Neutrophil (primary cell): Measurements from ENCODE around the gene SLC25A52.
"Not testable (repeated sequence)": the region's sequence is repeated elsewhere in the genome, so short reads cannot be mapped to it uniquely, and the experiment has no call there.

ENCODE experiments used
- H3K27ac ChIP-seq: fragments of 200-600 bp; sonication (generic); 2 replicates; pipeline ENCODE4 v1.5.1; 2016; ENCODE audit warnings: mild to moderate bottlenecking, moderate library complexity
- H3K27me3 ChIP-seq: fragments of 200-600 bp; sonication (generic); 2 replicates; pipeline ENCODE4 v1.6.0; 2016; ENCODE audit warnings: mild to moderate bottlenecking
- H3K36me3 ChIP-seq: fragments of 200-600 bp; sonication (generic); 2 replicates; pipeline ENCODE4 v1.5.1; 2017
- H3K4me1 ChIP-seq, 2 experiments: fragments of 200-600 bp in 1 of 2; sonication (generic) in 1 of 2; 1 replicate in 1 of 2; 2 replicates in 1 of 2; pipeline versions ENCODE4 v1.5.1 to v1.6.1; 2013 to 2016; ENCODE audit warnings: low read depth in 1 of 2, low read length in 1 of 2, mild to moderate bottlenecking in 1 of 2, moderate library complexity in 1 of 2; ENCODE audit not compliant: control insufficient read depth in 1 of 2, insufficient read depth in 1 of 2
- H3K4me3 ChIP-seq, 2 experiments: fragments of 200-600 bp in 1 of 2; sonication (generic) in 1 of 2; 1 replicate in 1 of 2; 2 replicates in 1 of 2; pipeline ENCODE4 v1.5.1; 2013 to 2016; ENCODE audit warnings: low read depth in 1 of 2, low read length in 1 of 2, mild to moderate bottlenecking in 1 of 2, moderate library complexity in 1 of 2
- H3K9me3 ChIP-seq: fragments of 200-600 bp; sonication (generic); 2 replicates; pipeline ENCODE4 v1.5.1; 2016
- TF ChIP-seq, protein P1 (sequence below): fragments of 200-600 bp; sonication (generic); IDR thresholded peaks from 2 replicates; pipeline ENCODE4 v1.5.1; 2016; ENCODE audit warnings: antibody characterized with exemption

SLC25A52 gene

GRCh38 chr18:31740180-31740579 is 20.5 kb downstream of the SLC25A52 start:
- H3K27me3 ChIP-seq = no peaks in the 10 kb centered on the region
- H3K9me3 ChIP-seq = no peaks in the 10 kb centered on the region
- TF ChIP-seq, protein P1, sequence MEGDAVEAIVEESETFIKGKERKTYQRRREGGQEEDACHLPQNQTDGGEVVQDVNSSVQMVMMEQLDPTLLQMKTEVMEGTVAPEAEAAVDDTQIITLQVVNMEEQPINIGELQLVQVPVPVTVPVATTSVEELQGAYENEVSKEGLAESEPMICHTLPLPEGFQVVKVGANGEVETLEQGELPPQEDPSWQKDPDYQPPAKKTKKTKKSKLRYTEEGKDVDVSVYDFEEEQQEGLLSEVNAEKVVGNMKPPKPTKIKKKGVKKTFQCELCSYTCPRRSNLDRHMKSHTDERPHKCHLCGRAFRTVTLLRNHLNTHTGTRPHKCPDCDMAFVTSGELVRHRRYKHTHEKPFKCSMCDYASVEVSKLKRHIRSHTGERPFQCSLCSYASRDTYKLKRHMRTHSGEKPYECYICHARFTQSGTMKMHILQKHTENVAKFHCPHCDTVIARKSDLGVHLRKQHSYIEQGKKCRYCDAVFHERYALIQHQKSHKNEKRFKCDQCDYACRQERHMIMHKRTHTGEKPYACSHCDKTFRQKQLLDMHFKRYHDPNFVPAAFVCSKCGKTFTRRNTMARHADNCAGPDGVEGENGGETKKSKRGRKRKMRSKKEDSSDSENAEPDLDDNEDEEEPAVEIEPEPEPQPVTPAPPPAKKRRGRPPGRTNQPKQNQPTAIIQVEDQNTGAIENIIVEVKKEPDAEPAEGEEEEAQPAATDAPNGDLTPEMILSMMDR = no peak
- H3K27ac ChIP-seq = no peak overlapping the region
- H3K36me3 ChIP-seq = no peaks in the 10 kb centered on the region
- no peaks in the 10 kb centered on the region for H3K4me1 ChIP-seq
- no peak overlapping the region for H3K4me3 ChIP-seq

- Histone ChIP-seq H3K27me3 (no peaks in the 10 kb centered on the region), H3K4me3 (no peak overlapping the region), H3K27ac (no peak overlapping the region), H3K4me1 (no peaks in the 10 kb centered on the region), H3K36me3 (no peaks in the 10 kb centered on the region), H3K9me3 (no peaks in the 10 kb centered on the region)
- TF ChIP-seq, protein P1 = no peak
These were observed 21.0 kb downstream of the SLC25A52 start for GRCh38 chr18:31739651-31740050.

GRCh38 chr18:31738460-31739407 is 21.9 kb downstream of the SLC25A52 start:
- H3K36me3 ChIP-seq = no peaks in the 10 kb centered on the region
- no peaks in the 10 kb centered on the region for H3K4me1 ChIP-seq
- no peak overlapping the region for H3K4me3 ChIP-seq
- no peaks in the 10 kb centered on the region for H3K27me3 ChIP-seq
- TF ChIP-seq, protein P1 = no peak
- H3K27ac ChIP-seq = no peak overlapping the region
- no peaks in the 10 kb centered on the region for H3K9me3 ChIP-seq

GRCh38 chr18:31736630-31737029 is 24.1 kb downstream of the SLC25A52 start:
- H3K9me3 ChIP-seq = no peaks in the 10 kb centered on the region
- H3K36me3 ChIP-seq = no peaks in the 10 kb centered on the region
- H3K4me1 ChIP-seq = no peaks in the 10 kb centered on the region
- no peak overlapping the region for H3K27ac ChIP-seq
- no peaks in the 10 kb centered on the region for H3K27me3 ChIP-seq
- TF ChIP-seq, protein P1 = no peak
- H3K4me3 ChIP-seq = no peak overlapping the region

- Histone ChIP-seq H3K36me3 (no peaks in the 10 kb centered on the region), H3K27me3 (peaks cover 7% of the 10 kb centered on the region), H3K4me1 (no peaks in the 10 kb centered on the region), H3K4me3 (no peak overlapping the region), H3K9me3 (no peaks in the 10 kb centered on the region), H3K27ac (no peak overlapping the region)
- TF ChIP-seq, protein P1 = no peak
These were observed 29.1 kb downstream of the SLC25A52 start for GRCh38 chr18:31731628-31732027.

DNA sequence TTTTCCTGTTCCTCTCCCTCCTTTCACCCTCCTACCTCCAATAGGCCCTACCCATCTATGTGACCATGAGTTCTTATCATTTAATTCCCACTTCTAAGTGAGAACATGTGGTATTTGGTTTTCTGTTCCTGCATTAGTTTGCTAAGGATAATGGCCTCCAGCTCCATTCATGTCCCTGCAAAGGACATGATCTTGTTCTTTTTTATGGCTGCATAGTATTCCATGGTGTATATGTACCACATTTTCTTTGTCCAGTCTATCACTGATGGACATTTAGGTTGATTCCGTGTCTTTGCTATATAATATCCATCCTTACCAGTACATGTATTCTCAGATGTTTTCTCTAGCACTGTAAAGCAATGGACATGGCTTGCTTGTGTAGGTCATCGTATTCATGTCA is 31.5 kb downstream of the SLC25A52 start:
- not testable (repeated sequence) for H3K4me3 ChIP-seq, H3K36me3 ChIP-seq, H3K27ac ChIP-seq, H3K4me1 ChIP-seq, H3K9me3 ChIP-seq
- peaks cover 29% of the 10 kb centered on the region for H3K27me3 ChIP-seq
